Activated naive CD8-positive, alpha-beta T cell treated with anti-CD3 and anti-CD28 coated beads for 36 hours (primary cell): ENCODE measurements around the gene LMO4. TPM values are rescaled to one million over a fixed set of nuclear protein-coding genes. Genes with fewer than 3 reads are reported as not detected.

ENCODE experiments used
- DNase-seq: peaks from one replicate; pipeline ENCODE4 v3.0.0; 2021
- H3K27ac Mint-ChIP-seq: one replicate; pipeline ENCODE4 v1.8.0; 2022; ENCODE audit warnings: mild to moderate bottlenecking, moderate library complexity, mixed read lengths
- H3K27me3 Mint-ChIP-seq: one replicate; pipeline ENCODE4 v1.8.0; 2022; ENCODE audit warnings: mild to moderate bottlenecking, mixed read lengths
- H3K36me3 Mint-ChIP-seq: one replicate; pipeline ENCODE4 v1.8.0; 2021; ENCODE audit warnings: mild to moderate bottlenecking, mixed read lengths
- H3K4me1 Mint-ChIP-seq: one replicate; pipeline ENCODE4 v1.8.0; 2021; ENCODE audit warnings: mixed read lengths
- H3K4me3 Mint-ChIP-seq: one replicate; pipeline ENCODE4 v1.8.0; 2022; ENCODE audit warnings: mild to moderate bottlenecking, moderate library complexity, mixed read lengths
- H3K9me3 Mint-ChIP-seq: one replicate; pipeline ENCODE4 v1.8.0; 2022; ENCODE audit warnings: mixed read lengths
- total RNA-seq, 2 experiments: library from RNA; stranded (reverse); gene quantifications; one replicate each; pipeline ENCODE4 v1.2.3, GENCODE V29; 2021

LMO4 gene
- total RNA-seq, 2 experiments from 2014 or later, result 29.7 to 32.8 TPM

GRCh38 chr1:87362834-87363426 lies 34.2 kb downstream of the LMO4 start:
- H3K9me3 Mint-ChIP-seq, result peaks cover 4% of the 10 kb centered on the region
- no peak overlapping the region for H3K4me3 Mint-ChIP-seq
- no peaks in the 10 kb centered on the region for H3K4me1 Mint-ChIP-seq
- H3K27ac Mint-ChIP-seq, result no peak overlapping the region
- H3K36me3 Mint-ChIP-seq, result peaks cover 15% of the 10 kb centered on the region
- DNase-seq, result no peak
- H3K27me3 Mint-ChIP-seq, result peaks cover 3% of the 10 kb centered on the region

GRCh38 chr1:87367549-87367948 lies 38.9 kb downstream of the LMO4 start:
- Mint-ChIP-seq H3K9me3 (peaks cover 4% of the 10 kb centered on the region), H3K4me1 (no peaks in the 10 kb centered on the region), H3K4me3 (no peak overlapping the region), H3K27ac (no peak overlapping the region), H3K36me3 (peaks cover 7% of the 10 kb centered on the region), H3K27me3 (peaks cover 3% of the 10 kb centered on the region)
- DNase-seq, result no peak

GRCh38 chr1:87368907-87369306 lies 40.2 kb downstream of the LMO4 start:
- peaks cover 4% of the 10 kb centered on the region for H3K9me3 Mint-ChIP-seq
- peaks cover 3% of the 10 kb centered on the region for H3K27me3 Mint-ChIP-seq
- H3K4me1 Mint-ChIP-seq, result no peaks in the 10 kb centered on the region
- no peak for DNase-seq
- H3K36me3 Mint-ChIP-seq, result peaks cover 7% of the 10 kb centered on the region
- no peak overlapping the region for H3K27ac Mint-ChIP-seq
- no peak overlapping the region for H3K4me3 Mint-ChIP-seq

GRCh38 chr1:87369736-87370478 lies 41.2 kb downstream of the LMO4 start:
- Mint-ChIP-seq H3K36me3 (peaks cover 7% of the 10 kb centered on the region), H3K27ac (no peak overlapping the region), H3K27me3 (no peaks in the 10 kb centered on the region), H3K4me3 (no peak overlapping the region), H3K9me3 (peaks cover 4% of the 10 kb centered on the region), H3K4me1 (no peaks in the 10 kb centered on the region)
- DNase-seq, result no peak

GRCh38 chr1:87370544-87370943 lies 41.9 kb downstream of the LMO4 start:
- no peaks in the 10 kb centered on the region for H3K4me1 Mint-ChIP-seq
- DNase-seq, result no peak
- no peak overlapping the region for H3K4me3 Mint-ChIP-seq
- H3K27me3 Mint-ChIP-seq, result no peaks in the 10 kb centered on the region
- peaks cover 4% of the 10 kb centered on the region for H3K9me3 Mint-ChIP-seq
- H3K36me3 Mint-ChIP-seq, result peaks cover 6% of the 10 kb centered on the region
- H3K27ac Mint-ChIP-seq, result no peak overlapping the region

GRCh38 chr1:87379306-87379705 lies 50.6 kb downstream of the LMO4 start:
- H3K4me1 Mint-ChIP-seq, result no peaks in the 10 kb centered on the region
- no peak overlapping the region for H3K4me3 Mint-ChIP-seq
- no peak for DNase-seq
- H3K27me3 Mint-ChIP-seq, result peaks cover 3% of the 10 kb centered on the region
- peaks cover 13% of the 10 kb centered on the region for H3K9me3 Mint-ChIP-seq
- no peak overlapping the region for H3K27ac Mint-ChIP-seq
- H3K36me3 Mint-ChIP-seq, result peaks cover 8% of the 10 kb centered on the region

- no peak overlapping the region for H3K4me3 Mint-ChIP-seq
- H3K27me3 Mint-ChIP-seq, result peaks cover 8% of the 10 kb centered on the region
- H3K27ac Mint-ChIP-seq, result no peak overlapping the region
Observed at GRCh38 chr1:87386217-87386790, 57.6 kb downstream of the LMO4 start.

GRCh38 chr1:87388411-87388810 lies 59.7 kb downstream of the LMO4 start:
- H3K36me3 Mint-ChIP-seq, result no peaks in the 10 kb centered on the region
- no peak for DNase-seq
- H3K4me3 Mint-ChIP-seq, result no peak overlapping the region
- H3K4me1 Mint-ChIP-seq, result no peaks in the 10 kb centered on the region
- H3K9me3 Mint-ChIP-seq, result no peaks in the 10 kb centered on the region
- H3K27ac Mint-ChIP-seq, result no peak overlapping the region
- peaks cover 8% of the 10 kb centered on the region for H3K27me3 Mint-ChIP-seq

More at GRCh38 chr1:87386217-87386790, 57.6 kb downstream of the LMO4 start:
- Mint-ChIP-seq H3K4me1 (no peaks in the 10 kb centered on the region), H3K36me3 (no peaks in the 10 kb centered on the region), H3K9me3 (no peaks in the 10 kb centered on the region)
- no peak for DNase-seq

- Mint-ChIP-seq H3K36me3 (no peaks in the 10 kb centered on the region), H3K4me3 (no peak overlapping the region), H3K9me3 (no peaks in the 10 kb centered on the region), H3K4me1 (no peaks in the 10 kb centered on the region), H3K27ac (no peak overlapping the region), H3K27me3 (peaks cover 5% of the 10 kb centered on the region)
- no peak for DNase-seq
Observed at GRCh38 chr1:87389011-87389410, 60.3 kb downstream of the LMO4 start.

GRCh38 chr1:87389546-87389945 lies 60.9 kb downstream of the LMO4 start:
- Mint-ChIP-seq H3K36me3 (no peaks in the 10 kb centered on the region), H3K9me3 (no peaks in the 10 kb centered on the region), H3K27ac (no peak overlapping the region), H3K4me3 (no peak overlapping the region), H3K4me1 (no peaks in the 10 kb centered on the region), H3K27me3 (peaks cover 5% of the 10 kb centered on the region)
- DNase-seq, result no peak

- Mint-ChIP-seq H3K36me3 (no peaks in the 10 kb centered on the region), H3K27me3 (no peaks in the 10 kb centered on the region), H3K4me1 (no peaks in the 10 kb centered on the region), H3K27ac (no peak overlapping the region), H3K4me3 (no peak overlapping the region), H3K9me3 (no peaks in the 10 kb centered on the region)
- DNase-seq, result no peak
Observed at GRCh38 chr1:87392248-87393192, 63.8 kb downstream of the LMO4 start.

GRCh38 chr1:87393445-87394085 lies 64.9 kb downstream of the LMO4 start:
- no peak overlapping the region for H3K27ac Mint-ChIP-seq
- no peaks in the 10 kb centered on the region for H3K9me3 Mint-ChIP-seq
- no peaks in the 10 kb centered on the region for H3K36me3 Mint-ChIP-seq

GRCh38 chr1:87394513-87394912 lies 65.8 kb downstream of the LMO4 start:
- Mint-ChIP-seq H3K36me3 (no peaks in the 10 kb centered on the region), H3K27me3 (no peaks in the 10 kb centered on the region), H3K4me3 (no peak overlapping the region), H3K9me3 (no peaks in the 10 kb centered on the region), H3K4me1 (no peaks in the 10 kb centered on the region), H3K27ac (no peak overlapping the region)
- no peak for DNase-seq

More at GRCh38 chr1:87393445-87394085, 64.9 kb downstream of the LMO4 start:
- Mint-ChIP-seq H3K4me1 (no peaks in the 10 kb centered on the region), H3K27me3 (no peaks in the 10 kb centered on the region), H3K4me3 (no peak overlapping the region)
- no peak for DNase-seq

GRCh38 chr1:87394982-87395381 lies 66.3 kb downstream of the LMO4 start:
- H3K9me3 Mint-ChIP-seq, result no peaks in the 10 kb centered on the region
- H3K36me3 Mint-ChIP-seq, result no peaks in the 10 kb centered on the region
- H3K4me1 Mint-ChIP-seq, result no peaks in the 10 kb centered on the region

More at GRCh38 chr1:87394982-87395381, 66.3 kb downstream of the LMO4 start:
- DNase-seq, result no peak
- H3K27me3 Mint-ChIP-seq, result no peaks in the 10 kb centered on the region
- no peak overlapping the region for H3K4me3 Mint-ChIP-seq
- H3K27ac Mint-ChIP-seq, result no peak overlapping the region
